IMR-90 (cell line): ENCODE results near the gene GAS7. TPM values are rescaled to one million over a fixed set of nuclear protein-coding genes. Genes with fewer than 3 reads are reported as not detected.

Experiments
- ATAC-seq: fragments of 200-7000 bp; cut with Tn5 transposase; 2 replicates; pipeline ENCODE4 v1.9.1; 2020; ENCODE audit warnings: low read depth, mild to moderate bottlenecking, moderate library complexity
- BruUV-seq: library from RNA; stranded (reverse); fragments of 400-500 nt; replicated peaks from 2 replicates; lab custom pipeline; 2021; lab: Mats Ljungman, UMichigan
- CTCF ChIA-PET: fragments of 300-600 bp; formaldehyde crosslinking; extraction: SDS; loops from one replicate; lab custom pipeline; 2021; ENCODE audit warnings: antibody characterized with exemption; lab: Yijun Ruan, JAX
- POLR2A ChIA-PET: fragments of 300-600 bp; sonication (Branson Sonifier 250); formaldehyde crosslinking; loops from one replicate; lab custom pipeline; 2022; ENCODE audit warnings: antibody characterized with exemption; ENCODE audit not compliant: unreplicated experiment; lab: Charles Lee
- DNase-seq: peaks from one replicate; pipeline ENCODE4 v3.0.0; 2013
- H2AFZ ChIP-seq: replicated peaks from 2 replicates; pipeline ENCODE3; 2013; ENCODE audit warnings: low read length, mild to moderate bottlenecking; ENCODE audit not compliant: poor library complexity
- H2AK5ac ChIP-seq: 2 replicates; pipeline ENCODE4 v1.6.1; 2013; ENCODE audit warnings: low read depth, low read length, inconsistent platforms
- H2AK9ac ChIP-seq: replicated peaks from 2 replicates; pipeline ENCODE3; 2013; ENCODE audit warnings: mild to moderate bottlenecking, low read depth, low read length, moderate library complexity; ENCODE audit not compliant: poor library complexity
- H2BK120ac ChIP-seq: 2 replicates; pipeline ENCODE4 v1.6.1; 2013; ENCODE audit warnings: low read depth, low read length, inconsistent platforms
- H2BK15ac ChIP-seq: 3 replicates; pipeline ENCODE4 v1.6.1; 2013; ENCODE audit warnings: low read depth, low read length, inconsistent platforms
- H2BK20ac ChIP-seq: 2 replicates; pipeline ENCODE4 v1.6.1; 2013; ENCODE audit warnings: low read depth, mild to moderate bottlenecking, inconsistent platforms, low read length, moderate library complexity
- H2BK5ac ChIP-seq: 2 replicates; pipeline ENCODE4 v1.6.1; 2013; ENCODE audit warnings: mild to moderate bottlenecking, low read depth, low read length, inconsistent platforms; ENCODE audit not compliant: poor library complexity, severe bottlenecking
- H3K14ac ChIP-seq: replicated peaks from 2 replicates; pipeline ENCODE4 v1.6.1; 2013; ENCODE audit warnings: low read depth, low read length, inconsistent platforms
- H3K18ac ChIP-seq: 2 replicates; pipeline ENCODE4 v1.6.1; 2013; ENCODE audit warnings: low read depth, low read length, control low read depth
- H3K23ac ChIP-seq: 2 replicates; pipeline ENCODE4 v1.6.1; 2013; ENCODE audit warnings: low read depth, low read length, inconsistent platforms
- H3K27ac ChIP-seq: 2 replicates; pipeline ENCODE4 v1.5.1; 2013; ENCODE audit warnings: mild to moderate bottlenecking, control low read depth, low read length; ENCODE audit not compliant: insufficient read depth
- H3K27me3 ChIP-seq: 2 replicates; pipeline ENCODE4 v1.6.1; 2013; ENCODE audit warnings: low read length; ENCODE audit not compliant: control insufficient read depth, insufficient read depth
- H3K36me3 ChIP-seq: 2 replicates; pipeline ENCODE4 v1.6.1; 2013; ENCODE audit warnings: low read length, mixed read lengths; ENCODE audit not compliant: control insufficient read depth, insufficient read depth
- H3K4ac ChIP-seq: 2 replicates; pipeline ENCODE4 v1.6.1; 2013; ENCODE audit warnings: low read depth, low read length, inconsistent platforms
- H3K4me1 ChIP-seq: 2 replicates; pipeline ENCODE4 v1.6.1; 2013; ENCODE audit warnings: low read length, mixed read lengths; ENCODE audit not compliant: control insufficient read depth, insufficient read depth
- H3K4me2 ChIP-seq: 2 replicates; pipeline ENCODE4 v1.6.1; 2013; ENCODE audit warnings: low read depth, mild to moderate bottlenecking, control low read depth, low read length, moderate library complexity
- H3K4me3 ChIP-seq: 2 replicates; pipeline ENCODE4 v1.5.1; 2013; ENCODE audit warnings: low read depth, mild to moderate bottlenecking, control low read depth, low read length, moderate library complexity; ENCODE audit not compliant: insufficient read depth
- H3K56ac ChIP-seq: 2 replicates; pipeline ENCODE4 v1.6.1; 2013; ENCODE audit warnings: low read length, inconsistent platforms; ENCODE audit not compliant: insufficient read depth; ENCODE audit errors: extremely low read depth
- H3K79me1 ChIP-seq, 2 experiments: 2 replicates each; pipeline ENCODE4 v1.6.1; 2013; ENCODE audit warnings: low read length in 2 of 2, inconsistent platforms in 1 of 2, low read depth in 1 of 2
- H3K9ac ChIP-seq: 2 replicates; pipeline ENCODE4 v1.6.1; 2013; ENCODE audit warnings: low read depth, low read length, control low read depth
- H3K9me1 ChIP-seq: 2 replicates; pipeline ENCODE4 v1.6.1; 2013; ENCODE audit warnings: low read length, inconsistent platforms; ENCODE audit not compliant: insufficient read depth
- H3K9me3 ChIP-seq: 2 replicates; pipeline ENCODE4 v1.6.1; 2013; ENCODE audit warnings: low read length; ENCODE audit not compliant: control insufficient read depth, insufficient read depth
- H4K20me1 ChIP-seq: 2 replicates; pipeline ENCODE4 v1.6.1; 2013; ENCODE audit warnings: low read length, inconsistent platforms; ENCODE audit not compliant: insufficient read depth
- H4K5ac ChIP-seq: 2 replicates; pipeline ENCODE4 v1.6.1; 2013; ENCODE audit warnings: mild to moderate bottlenecking, low read depth, low read length, control low read depth
- H4K8ac ChIP-seq, 2 experiments: 2 replicates each; pipeline ENCODE4 v1.6.1; 2013; ENCODE audit warnings: low read depth in 2 of 2, low read length in 2 of 2, control low read depth in 1 of 2, inconsistent platforms in 1 of 2
- H4K91ac ChIP-seq: 2 replicates; pipeline ENCODE4 v1.6.1; 2013; ENCODE audit warnings: low read depth, low read length, inconsistent platforms; ENCODE audit not compliant: insufficient read depth
- BHLHE40 ChIP-seq: fragments of 150-350 bp; IDR thresholded peaks from 2 replicates; pipeline ENCODE4 v1.6.1; 2016; ENCODE audit warnings: mild to moderate bottlenecking, low read depth, low read length
- CEBPB ChIP-seq: IDR thresholded peaks from 2 replicates; pipeline ENCODE4 v1.6.1; 2012; ENCODE audit warnings: low read depth, low read length, improper control_type of control experiment
- CHD1 ChIP-seq: IDR thresholded peaks from 2 replicates; pipeline ENCODE4 v1.6.1; 2012; ENCODE audit warnings: low read depth, low read length, improper control_type of control experiment
- FOS ChIP-seq: fragments of 150-350 bp; IDR thresholded peaks from 2 replicates; pipeline ENCODE4 v1.6.1; 2016; ENCODE audit warnings: low read depth, low read length
- MAZ ChIP-seq: IDR thresholded peaks from 2 replicates; pipeline ENCODE4 v1.6.1; 2012; ENCODE audit warnings: low read depth, mild to moderate bottlenecking, low read length, improper control_type of control experiment, moderate library complexity, borderline replicate concordance
- MXI1 ChIP-seq: IDR thresholded peaks from 2 replicates; pipeline ENCODE4 v1.6.1; 2012; ENCODE audit warnings: low read depth, mild to moderate bottlenecking, low read length, moderate library complexity, borderline replicate concordance
- NFE2L2 ChIP-seq: fragments of 150-350 bp; IDR thresholded peaks from 2 replicates; pipeline ENCODE4 v1.6.1; 2016; ENCODE audit warnings: low read depth, mild to moderate bottlenecking, low read length
- POLR2A ChIP-seq: IDR thresholded peaks from 2 replicates; pipeline ENCODE4 v1.6.1; 2012; ENCODE audit warnings: mild to moderate bottlenecking, low read depth, low read length
- RAD21 ChIP-seq: IDR thresholded peaks from 2 replicates; pipeline ENCODE4 v1.6.1; 2012; ENCODE audit warnings: low read length, improper control_type of control experiment
- RCOR1 ChIP-seq: IDR thresholded peaks from 2 replicates; pipeline ENCODE4 v1.6.1; 2012; ENCODE audit warnings: mild to moderate bottlenecking, low read length, improper control_type of control experiment; ENCODE audit not compliant: insufficient replicate concordance
- RFX5 ChIP-seq: IDR thresholded peaks from 2 replicates; pipeline ENCODE4 v1.8.0; 2012; ENCODE audit warnings: low read depth, mild to moderate bottlenecking, low read length, moderate library complexity
- SMC3 ChIP-seq: fragments of 150-350 bp; IDR thresholded peaks from 2 replicates; pipeline ENCODE4 v1.6.1; 2016; ENCODE audit warnings: low read depth, mild to moderate bottlenecking, antibody characterized with exemption, low read length, moderate library complexity
- WGBS, 2 experiments: methylation state at CpG; one replicate each; pipeline versions ENCODE4 v1.1.5 to v1.1.7; 2013; ENCODE audit warnings: missing lambda C conversion rate in 2 of 2; ENCODE audit not compliant: insufficient read length in 1 of 2; ENCODE audit errors: extremely low coverage in 2 of 2; 5-methylcytosine and 5-hydroxymethylcytosine counted together
- dilution Hi-C: fragments of 300-500 bp; cut with HindIII; formaldehyde crosslinking; loops from one replicate; pipeline ENCODE4 v1.14.3; 2018; ENCODE audit warnings: low sequenced_read_pairs; ENCODE audit not compliant: unreplicated experiment
- in situ Hi-C: fragments of 300-500 bp; cut with MboI; formaldehyde crosslinking; loops from 3 replicates; pipeline ENCODE4 v1.14.3; 2019; ENCODE audit warnings: low sequenced_read_pairs, inconsistent platforms, mixed read lengths
- intact Hi-C: fragments of 100-400 bp; cut with micrococcal nuclease; formaldehyde crosslinking; loops from 2 replicates; pipeline ENCODE4 v1.10.0; 2022
- polyA plus RNA-seq, 3 experiments: library from polyadenylated mRNA; depleted of rRNA; stranded (reverse); fragments of >200 nt; gene quantifications; 2 replicates each; pipeline ENCODE4 v1.2.3, GENCODE V29; 2012; ENCODE audit warnings: low replicate concordance in 1 of 3
- total RNA-seq: library from RNA; depleted of rRNA; stranded (reverse); fragments of >200 nt; gene quantifications from 2 replicates; pipeline ENCODE4 v1.2.3, GENCODE V29; 2012
- TF ChIP-seq, protein P1 (sequence below): fragments of 150-350 bp; IDR thresholded peaks from 2 replicates; pipeline ENCODE4 v1.6.1; 2016; ENCODE audit warnings: low read depth, mild to moderate bottlenecking, low read length, moderate library complexity, borderline replicate concordance
- TF ChIP-seq, protein P2 (sequence below): fragments of 150-350 bp; IDR thresholded peaks from 2 replicates; pipeline ENCODE4 v1.6.1; 2017; ENCODE audit warnings: mild to moderate bottlenecking, antibody characterized with exemption, low read length, low read depth
- TF ChIP-seq, protein P3 (sequence below): conservative IDR thresholded peaks from 2 replicates; pipeline ENCODE4 v1.5.1; 2012; ENCODE audit warnings: mild to moderate bottlenecking, low read depth, low read length, improper control_type of control experiment

The GAS7 gene
- total and polyA plus RNA-seq, 2 of the 4 experiments (the other 2 are of a cell fraction) = 4.6 to 5.0 TPM

DNA sequence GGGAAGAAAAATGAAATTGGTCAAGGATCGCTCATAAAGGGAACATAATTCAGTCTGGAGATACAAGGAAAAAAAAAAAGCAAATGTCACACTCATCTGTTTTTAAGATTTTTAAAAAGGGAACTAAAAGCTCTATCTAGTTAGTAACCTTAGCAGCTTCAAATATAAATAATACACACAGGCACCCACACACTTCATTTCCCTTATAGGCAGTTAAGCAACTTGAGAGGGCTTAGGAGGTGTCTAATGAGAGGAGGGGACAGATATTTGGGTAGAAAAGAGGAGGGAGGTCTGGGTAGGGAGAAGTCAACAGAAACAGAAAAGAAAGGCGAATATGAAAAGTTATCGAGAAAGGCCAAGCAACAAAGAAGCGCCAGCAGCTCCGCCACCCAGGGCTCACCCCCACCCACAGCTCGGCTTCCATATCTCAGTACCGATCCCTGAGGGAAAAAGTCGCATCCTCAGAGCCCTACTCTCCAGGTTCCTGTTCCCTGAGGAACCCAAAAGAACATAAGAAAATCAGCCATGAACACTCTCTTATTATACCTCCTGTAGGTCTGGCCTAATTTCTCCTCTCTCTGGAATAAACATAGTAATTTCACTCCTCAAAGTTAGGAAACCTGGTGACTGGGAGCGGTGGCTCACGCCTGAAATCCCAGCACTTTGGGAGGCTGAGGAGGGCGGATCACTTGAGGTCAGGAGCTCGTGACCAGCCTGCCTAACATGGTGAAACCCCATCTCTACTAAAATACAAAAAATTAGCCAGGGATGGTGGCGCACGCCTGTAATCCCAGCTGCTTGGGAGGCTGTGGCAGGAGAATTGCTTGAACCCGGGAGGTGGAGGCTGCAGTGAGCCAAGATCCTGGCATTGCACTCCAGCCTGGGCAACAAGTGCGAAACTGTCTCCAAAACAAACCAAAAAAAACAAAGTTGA, 223.7 kb downstream of the GAS7 start:
- no TSS peak for BruUV-seq
- Histone ChIP-seq H3K79me1 (no peaks in the 10 kb centered on the region), H3K4me3 (no peak overlapping the region), H3K18ac (no peak overlapping the region), H2AK5ac (no peak overlapping the region), H3K23ac (no peak overlapping the region), H2BK15ac (no peak overlapping the region), H3K9me1 (no peaks in the 10 kb centered on the region), H3K56ac (no peak overlapping the region), H3K9ac (no peak overlapping the region), H2BK20ac (no peak overlapping the region), H4K5ac (no peak overlapping the region), H4K20me1 (no peaks in the 10 kb centered on the region), H3K4ac (no peak overlapping the region), H2AFZ (no peak overlapping the region), H3K4me2 (no peak overlapping the region), H2BK5ac (no peak overlapping the region), H3K27ac (no peak overlapping the region), H2AK9ac (no peak overlapping the region), H3K9me3 (no peaks in the 10 kb centered on the region), H3K4me1 (peaks cover 9% of the 10 kb centered on the region; the same call in 1 of the 2 replicates), H3K27me3 (no peaks in the 10 kb centered on the region), H2BK120ac (no peak overlapping the region), H3K36me3 (no peaks in the 10 kb centered on the region), H4K91ac (no peak overlapping the region), H4K8ac (no peak overlapping the region), H3K14ac (no peak overlapping the region)
- ATAC-seq (no peak), DNase-seq (no peak)
- in situ Hi-C loops = no loop called here
- ChIA-PET CTCF (no interaction called here), POLR2A (no interaction called here)
- dilution Hi-C loops = no loop called here
- 93% methylated on average over 3 of the region's 16 CpGs; no CpG with 5 or more reads in 1 of the 2 experiments for WGBS, 2 experiments
- intact Hi-C loops = no loop called here
- TF ChIP-seq NFE2L2 (no peak), BHLHE40 (no peak), SMC3 (no peak), MXI1 (no peak), CHD1 (no peak), CEBPB (no peak), FOS (no peak), RFX5 (no peak), MAZ (no peak), POLR2A (no peak), RAD21 (no peak), RCOR1 (no peak)
- TF ChIP-seq, protein P1, sequence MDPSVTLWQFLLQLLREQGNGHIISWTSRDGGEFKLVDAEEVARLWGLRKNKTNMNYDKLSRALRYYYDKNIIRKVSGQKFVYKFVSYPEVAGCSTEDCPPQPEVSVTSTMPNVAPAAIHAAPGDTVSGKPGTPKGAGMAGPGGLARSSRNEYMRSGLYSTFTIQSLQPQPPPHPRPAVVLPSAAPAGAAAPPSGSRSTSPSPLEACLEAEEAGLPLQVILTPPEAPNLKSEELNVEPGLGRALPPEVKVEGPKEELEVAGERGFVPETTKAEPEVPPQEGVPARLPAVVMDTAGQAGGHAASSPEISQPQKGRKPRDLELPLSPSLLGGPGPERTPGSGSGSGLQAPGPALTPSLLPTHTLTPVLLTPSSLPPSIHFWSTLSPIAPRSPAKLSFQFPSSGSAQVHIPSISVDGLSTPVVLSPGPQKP = no peak
- TF ChIP-seq, protein P2, sequence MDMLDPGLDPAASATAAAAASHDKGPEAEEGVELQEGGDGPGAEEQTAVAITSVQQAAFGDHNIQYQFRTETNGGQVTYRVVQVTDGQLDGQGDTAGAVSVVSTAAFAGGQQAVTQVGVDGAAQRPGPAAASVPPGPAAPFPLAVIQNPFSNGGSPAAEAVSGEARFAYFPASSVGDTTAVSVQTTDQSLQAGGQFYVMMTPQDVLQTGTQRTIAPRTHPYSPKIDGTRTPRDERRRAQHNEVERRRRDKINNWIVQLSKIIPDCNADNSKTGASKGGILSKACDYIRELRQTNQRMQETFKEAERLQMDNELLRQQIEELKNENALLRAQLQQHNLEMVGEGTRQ = no peak
- TF ChIP-seq, protein P3, sequence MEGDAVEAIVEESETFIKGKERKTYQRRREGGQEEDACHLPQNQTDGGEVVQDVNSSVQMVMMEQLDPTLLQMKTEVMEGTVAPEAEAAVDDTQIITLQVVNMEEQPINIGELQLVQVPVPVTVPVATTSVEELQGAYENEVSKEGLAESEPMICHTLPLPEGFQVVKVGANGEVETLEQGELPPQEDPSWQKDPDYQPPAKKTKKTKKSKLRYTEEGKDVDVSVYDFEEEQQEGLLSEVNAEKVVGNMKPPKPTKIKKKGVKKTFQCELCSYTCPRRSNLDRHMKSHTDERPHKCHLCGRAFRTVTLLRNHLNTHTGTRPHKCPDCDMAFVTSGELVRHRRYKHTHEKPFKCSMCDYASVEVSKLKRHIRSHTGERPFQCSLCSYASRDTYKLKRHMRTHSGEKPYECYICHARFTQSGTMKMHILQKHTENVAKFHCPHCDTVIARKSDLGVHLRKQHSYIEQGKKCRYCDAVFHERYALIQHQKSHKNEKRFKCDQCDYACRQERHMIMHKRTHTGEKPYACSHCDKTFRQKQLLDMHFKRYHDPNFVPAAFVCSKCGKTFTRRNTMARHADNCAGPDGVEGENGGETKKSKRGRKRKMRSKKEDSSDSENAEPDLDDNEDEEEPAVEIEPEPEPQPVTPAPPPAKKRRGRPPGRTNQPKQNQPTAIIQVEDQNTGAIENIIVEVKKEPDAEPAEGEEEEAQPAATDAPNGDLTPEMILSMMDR = no peak
